K562 (cell line): ENCODE measurements around the gene HNRNPD. TPM values are rescaled to one million over a fixed set of nuclear protein-coding genes. Genes with fewer than 3 reads are reported as not detected.
A peak's percentile ranks its signal among the peaks of the same experiment; 100 is the strongest.

Experiments
- ATAC-seq: fragments of 200-7000 bp; cut with Tn5 transposase; 3 replicates; pipeline ENCODE4 v1.9.1; 2020; ENCODE audit warnings: moderate library complexity
- BruUV-seq: library from RNA; stranded (reverse); fragments of 400-500 nt; replicated peaks from 2 replicates; lab custom pipeline; 2021; lab: Mats Ljungman, UMichigan
- CTCF ChIA-PET: fragments of 300-600 bp; formaldehyde crosslinking; extraction: SDS; loops from one replicate; lab custom pipeline; 2021; ENCODE audit warnings: low intra/inter-chr PET ratio; lab: Yijun Ruan, JAX
- POLR2A ChIA-PET: fragments of 300-600, 350-650 bp; sonication (Branson Sonifier 250); formaldehyde crosslinking; extraction: SDS; loops from one replicate; lab custom pipeline; 2021; ENCODE audit warnings: antibody characterized with exemption, inconsistent platforms; lab: Yijun Ruan, JAX
- DNase-seq, 4 experiments: peaks; one replicate each; pipeline versions ENCODE4 v3.0.0 to v3.0.0-alpha.2; 2011 to 2018; ENCODE audit warnings: low spot score in 3 of 4, mixed read lengths in 3 of 4; ENCODE audit errors: extremely low read depth in 1 of 4
- FAIRE-seq: peaks from 2 replicates; lab custom pipeline; 2011; peaks lifted over from hg19 to GRCh38; lab: Jason Lieb, UNC
- H2AFZ ChIP-seq: 2 replicates; pipeline ENCODE4 v1.6.0; 2011; ENCODE audit warnings: low read depth, low read length, control low read depth, inconsistent platforms
- H3K27ac ChIP-seq: fragments of 200-600 bp; 3 replicates; pipeline ENCODE4 v1.8.0; 2011; ENCODE audit warnings: low read depth, mild to moderate bottlenecking, control low read depth, inconsistent platforms, low read length, moderate library complexity, mixed read lengths; ENCODE audit errors: extremely low read depth
- H3K27me3 ChIP-seq, 2 experiments: fragments of 300-600 bp in 1 of 2; 2 replicates in 1 of 2; 3 replicates in 1 of 2; pipeline versions ENCODE4 v1.6.0 to v1.8.0; 2011; ENCODE audit warnings: inconsistent platforms in 2 of 2, low read length in 2 of 2, mild to moderate bottlenecking in 1 of 2, mixed read lengths in 1 of 2, moderate library complexity in 1 of 2; ENCODE audit not compliant: control insufficient read depth in 2 of 2, insufficient read depth in 2 of 2
- H3K36me3 ChIP-seq: fragments of 300-600 bp; 3 replicates; pipeline ENCODE4 v1.8.0; 2011; ENCODE audit warnings: mild to moderate bottlenecking, low read length, inconsistent platforms; ENCODE audit not compliant: control insufficient read depth, insufficient read depth
- H3K4me1 ChIP-seq, 2 experiments: fragments of 200-600 bp in 1 of 2; replicated peaks in 1 of 2; 2 replicates in 1 of 2; 3 replicates in 1 of 2; pipeline versions ENCODE4 v1.5.1 to v1.8.0; 2011; ENCODE audit warnings: inconsistent platforms in 2 of 2, low read length in 2 of 2, mild to moderate bottlenecking in 1 of 2, mixed read lengths in 1 of 2, moderate library complexity in 1 of 2; ENCODE audit not compliant: control insufficient read depth in 2 of 2, insufficient read depth in 2 of 2
- H3K4me2 ChIP-seq: 2 replicates; pipeline ENCODE4 v1.6.1; 2011; ENCODE audit warnings: low read length, control low read depth, inconsistent platforms, mixed read lengths; ENCODE audit not compliant: insufficient read depth
- H3K4me3 ChIP-seq: fragments of 200-600 bp; sonication (generic), shearing (Covaris generic); 2 replicates; pipeline ENCODE4 v1.5.1; 2016; ENCODE audit warnings: control low read depth, inconsistent platforms
- H3K79me2 ChIP-seq: fragments of 200-600 bp; 3 replicates; pipeline ENCODE4 v1.8.0; 2011; ENCODE audit warnings: low read length, inconsistent platforms; ENCODE audit not compliant: control insufficient read depth, insufficient read depth
- H3K9ac ChIP-seq, 2 experiments: 2 replicates each; pipeline versions ENCODE4 v1.6.0 to v1.6.1; 2011; ENCODE audit warnings: low read depth in 2 of 2, low read length in 2 of 2, control low read depth in 1 of 2, inconsistent platforms in 1 of 2, mild to moderate bottlenecking in 1 of 2, mixed read lengths in 1 of 2; ENCODE audit not compliant: insufficient read depth in 1 of 2
- H3K9me1 ChIP-seq: one replicate; pipeline ENCODE4 v1.6.0; 2011; ENCODE audit warnings: inconsistent platforms, mild to moderate bottlenecking, low read length, moderate library complexity; ENCODE audit not compliant: control insufficient read depth, insufficient read depth
- H3K9me3 ChIP-seq: replicated peaks from 2 replicates; pipeline ENCODE4 v1.5.1; 2011; ENCODE audit warnings: low read depth, low read length, inconsistent platforms; ENCODE audit not compliant: control insufficient read depth, insufficient read depth
- H4K20me1 ChIP-seq: replicated peaks from 2 replicates; pipeline ENCODE4 v1.6.1; 2011; ENCODE audit warnings: low read length, inconsistent platforms, mixed read lengths; ENCODE audit not compliant: control insufficient read depth, insufficient read depth
- EWSR1 ChIP-seq: fragments of 450-650 bp; IDR thresholded peaks from 2 replicates; pipeline ENCODE4 v1.6.1; 2018; ENCODE audit warnings: borderline replicate concordance, mild to moderate bottlenecking, low read depth, moderate library complexity; ENCODE audit not compliant: partially characterized antibody
- POLR2A ChIP-seq: fragments of 450-650 bp; conservative IDR thresholded peaks from 2 replicates; pipeline ENCODE4 v1.6.1; 2016
- SUPT5H ChIP-seq: fragments of 450-650 bp; IDR thresholded peaks from 2 replicates; pipeline ENCODE4 v1.6.1; 2016
- TCF7 ChIP-seq: sonication (generic); IDR thresholded peaks from 2 replicates; pipeline ENCODE4 v1.6.1; 2016; ENCODE audit warnings: antibody characterized with exemption, borderline replicate concordance
- WGBS: fragments of 100-300 bp; shearing (Covaris generic); methylation state at CpG from one replicate; pipeline ENCODE4 v1.1.6; 2016; ENCODE audit warnings: low coverage, mixed read lengths; ENCODE audit not compliant: insufficient coverage; ENCODE audit errors: missing lambda C conversion rate; 5-methylcytosine and 5-hydroxymethylcytosine counted together
- in situ Hi-C: fragments of 300-500 bp; cut with MboI; formaldehyde crosslinking; loops from 4 replicates; pipeline ENCODE4 v1.15.0; 2018; ENCODE audit warnings: inconsistent platforms, mixed read lengths
- intact Hi-C: fragments of 100-400 bp; cut with micrococcal nuclease; formaldehyde crosslinking; loops from 2 replicates; pipeline ENCODE4 v1.14.2; 2022
- polyA plus RNA-seq, 8 experiments: library from polyadenylated mRNA; depleted of rRNA in 4 of 8; stranded (reverse) in 5 of 8; unstranded in 3 of 8; fragments of >200 nt; fragmentation: Nextera tagmentation in 2 of 8; fragmentation: Illumina TruSeq in 1 of 8; extraction: Ambion mirVana in 2 of 8; extraction: Trizol in 1 of 8; gene quantifications; 2 replicates each; pipeline versions ENCODE4 v1.2.1 to v1.2.3, GENCODE V29; 2011 to 2014; ENCODE audit warnings: inconsistent platforms in 1 of 8, missing spikeins in 1 of 8
- total RNA-seq, 7 experiments: library from RNA; depleted of rRNA in 6 of 7; stranded (reverse); fragments of >200 nt in 6 of 7; fragmentation: Illumina TruSeq in 2 of 7; extraction: Trizol in 2 of 7; gene quantifications; 2 replicates each; pipeline versions ENCODE4 v1.2.1 to v1.2.3, GENCODE V29; 2011 to 2021; ENCODE audit warnings: low replicate concordance in 1 of 7
- TF ChIP-seq, protein P1 (sequence below): sonication (generic); formaldehyde crosslinking; IDR thresholded peaks from 2 replicates; pipeline ENCODE4 v1.8.0; 2022; ENCODE audit warnings: missing genetic modification reagents, mild to moderate bottlenecking, borderline replicate concordance

HNRNPD gene
- total and polyA plus RNA-seq, 9 of the 15 experiments (the other 6 are each of a cell fraction or from before 2014, with no cell fraction given), result 92.4 to 955 (median 160) TPM

- intact Hi-C loops, result no loop called here
- peaks cover 31% of the 10 kb centered on the region for H3K79me2 ChIP-seq
Measured at GRCh38 chr4:82352825-82353366, 20.9 kb downstream of the HNRNPD start.

More at GRCh38 chr4:82352825-82353366, 20.9 kb downstream of the HNRNPD start:
- FAIRE-seq (no peak), ATAC-seq (peak; percentile 25), DNase-seq (no peak)
- ChIA-PET CTCF (no interaction called here), POLR2A (interaction anchor here (1.0 kb wide), 1 partner anchor 13 kb away, joined by 5 read pairs; no protein-coding TSS in a partner anchor)
- no peak overlapping the region for H2AFZ ChIP-seq
- WGBS, result 57% methylated on average over 2 of the region's 2 CpGs
- no peak overlapping the region for H3K9ac ChIP-seq
- H4K20me1 ChIP-seq, result peaks cover 5% of the 10 kb centered on the region; the same call in 1 of the 2 replicates
- H3K27me3 ChIP-seq, result no peaks in the 10 kb centered on the region
- no peaks in the 10 kb centered on the region for H3K9me1 ChIP-seq
- in situ Hi-C loops, result no loop called here
- TF ChIP-seq EWSR1 (peak; percentile 52), SUPT5H (peak; percentile 58), POLR2A (peak; percentile 34), TCF7 (no peak)
- TF ChIP-seq, protein P1, sequence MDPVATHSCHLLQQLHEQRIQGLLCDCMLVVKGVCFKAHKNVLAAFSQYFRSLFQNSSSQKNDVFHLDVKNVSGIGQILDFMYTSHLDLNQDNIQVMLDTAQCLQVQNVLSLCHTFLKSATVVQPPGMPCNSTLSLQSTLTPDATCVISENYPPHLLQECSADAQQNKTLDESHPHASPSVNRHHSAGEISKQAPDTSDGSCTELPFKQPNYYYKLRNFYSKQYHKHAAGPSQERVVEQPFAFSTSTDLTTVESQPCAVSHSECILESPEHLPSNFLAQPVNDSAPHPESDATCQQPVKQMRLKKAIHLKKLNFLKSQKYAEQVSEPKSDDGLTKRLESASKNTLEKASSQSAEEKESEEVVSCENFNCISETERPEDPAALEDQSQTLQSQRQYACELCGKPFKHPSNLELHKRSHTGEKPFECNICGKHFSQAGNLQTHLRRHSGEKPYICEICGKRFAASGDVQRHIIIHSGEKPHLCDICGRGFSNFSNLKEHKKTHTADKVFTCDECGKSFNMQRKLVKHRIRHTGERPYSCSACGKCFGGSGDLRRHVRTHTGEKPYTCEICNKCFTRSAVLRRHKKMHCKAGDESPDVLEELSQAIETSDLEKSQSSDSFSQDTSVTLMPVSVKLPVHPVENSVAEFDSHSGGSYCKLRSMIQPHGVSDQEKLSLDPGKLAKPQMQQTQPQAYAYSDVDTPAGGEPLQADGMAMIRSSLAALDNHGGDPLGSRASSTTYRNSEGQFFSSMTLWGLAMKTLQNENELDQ (CRISPR knock-in tag), result no peak
- no peak overlapping the region for H3K4me3 ChIP-seq
- H3K9me3 ChIP-seq, result no peaks in the 10 kb centered on the region
- BruUV-seq, result no TSS peak
- H3K36me3 ChIP-seq, result peaks cover 87% of the 10 kb centered on the region
- no peak overlapping the region for H3K27ac ChIP-seq
- H3K4me1 ChIP-seq, result no peaks in the 10 kb centered on the region
- no peak overlapping the region for H3K4me2 ChIP-seq
